SU-DHL-6 (cell line): ENCODE measurements around the gene LHPP.

Source experiments
- H2AFZ ChIP-seq: fragments of 200-600 bp; sonication (generic); 2 replicates; pipeline ENCODE4 v1.6.1; 2014; ENCODE audit warnings: low read depth, mild to moderate bottlenecking, moderate library complexity, mixed read lengths, antibody characterized with exemption, low read length; ENCODE audit not compliant: severe bottlenecking
- H3F3A ChIP-seq: fragments of 200-600 bp; shearing (Covaris generic); 2 replicates; pipeline ENCODE4 v1.6.0; 2016; ENCODE audit warnings: antibody characterized with exemption, mild to moderate bottlenecking; ENCODE audit not compliant: insufficient read depth
- H3K27ac ChIP-seq: fragments of 200-600 bp; sonication (generic); 2 replicates; pipeline ENCODE4 v1.5.1; 2016; ENCODE audit warnings: low read depth, mild to moderate bottlenecking, low read length, moderate library complexity, mixed read lengths
- H3K27me3 ChIP-seq: fragments of 200-600 bp; sonication (generic), shearing (Covaris generic); 2 replicates; pipeline ENCODE4 v1.6.0; 2014; ENCODE audit warnings: mild to moderate bottlenecking, low read length
- H3K36me3 ChIP-seq: fragments of 200-600 bp; sonication (generic); 2 replicates; pipeline ENCODE4 v1.6.1; 2014; ENCODE audit warnings: mild to moderate bottlenecking, low read length, mixed read lengths
- H3K4me2 ChIP-seq: fragments of 300-600, 200-600 bp; shearing (Covaris generic), sonication (generic); 2 replicates; pipeline ENCODE4 v1.6.0; 2014; ENCODE audit warnings: low read length, low read depth, mild to moderate bottlenecking; ENCODE audit not compliant: poor library complexity, severe bottlenecking
- H3K4me3 ChIP-seq: fragments of 200-600 bp; sonication (generic); 2 replicates; pipeline ENCODE4 v1.5.1; 2014; ENCODE audit warnings: antibody characterized with exemption, low read length, mild to moderate bottlenecking, mixed read lengths; ENCODE audit not compliant: insufficient read depth, poor library complexity, severe bottlenecking
- H3K79me2 ChIP-seq: fragments of 200-600 bp; sonication (generic); 2 replicates; pipeline ENCODE4 v1.6.1; 2014; ENCODE audit warnings: mild to moderate bottlenecking, low read length, moderate library complexity; ENCODE audit not compliant: insufficient read depth
- H3K9ac ChIP-seq: fragments of 200-600 bp; sonication (generic); 2 replicates; pipeline ENCODE4 v1.7.0; 2014; ENCODE audit warnings: mild to moderate bottlenecking, low read length
- H3K9me2 ChIP-seq: fragments of 200-600 bp; sonication (generic); replicated peaks from 2 replicates; pipeline ENCODE4 v1.6.1; 2014; ENCODE audit warnings: low read length; ENCODE audit not compliant: insufficient read depth
- H3K9me3 ChIP-seq: fragments of 200-600 bp; sonication (generic); 2 replicates; pipeline ENCODE4 v1.6.1; 2014; ENCODE audit warnings: low read length, mixed read lengths; ENCODE audit not compliant: insufficient read depth
- H4K20me1 ChIP-seq: fragments of 200-600 bp; sonication (generic); 2 replicates; pipeline ENCODE4 v1.6.1; 2014; ENCODE audit warnings: low read depth, mild to moderate bottlenecking, antibody characterized with exemption, low read length, moderate library complexity, mixed read lengths
- EZH2phosphoT487 ChIP-seq: fragments of 200-600 bp; sonication (generic), shearing (Covaris generic); conservative IDR thresholded peaks from 2 replicates; pipeline ENCODE4 v1.6.1; 2018; ENCODE audit warnings: mild to moderate bottlenecking, antibody characterized with exemption, low read length, moderate library complexity, mixed read lengths
- TF ChIP-seq, protein P1 (sequence below): fragments of 200-600 bp; sonication (generic); IDR thresholded peaks from one replicate; pipeline ENCODE4 v1.5.1; 2017; ENCODE audit warnings: antibody characterized with exemption, mild to moderate bottlenecking, low read length, moderate library complexity; ENCODE audit not compliant: insufficient read depth, poor library complexity, severe bottlenecking

The LHPP gene

DNA sequence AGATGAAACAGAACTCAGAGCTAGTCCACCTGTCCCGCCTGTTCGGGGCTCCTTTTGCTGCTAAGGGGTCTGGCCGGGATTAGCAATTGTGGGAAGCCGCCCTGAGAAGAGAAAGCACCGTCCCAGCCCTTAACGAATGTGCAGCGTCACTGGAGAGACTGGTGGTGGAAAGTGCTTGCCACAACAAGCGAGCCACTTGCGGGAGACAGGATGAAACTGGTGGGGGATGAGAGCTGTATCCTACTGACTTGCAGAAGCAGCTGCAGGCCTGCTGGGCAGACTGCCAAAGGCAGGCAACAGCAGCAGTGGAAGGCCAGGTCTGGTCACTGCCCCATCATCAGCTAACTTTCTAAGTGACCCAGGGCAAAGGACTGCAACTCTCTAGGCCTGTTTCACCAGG is 187.1 kb downstream of the LHPP start:
- no peak overlapping the region for H3K4me2 ChIP-seq
- H3F3A ChIP-seq, result 0 out of 2 replicates have a peak, but pooled peaks cover 4% of the 10 kb centered on the region
- no peak overlapping the region for H3K9ac ChIP-seq
- no peaks in the 10 kb centered on the region; the same call in 1 of the 2 replicates for H4K20me1 ChIP-seq
- no peak overlapping the region for H3K4me3 ChIP-seq
- H3K36me3 ChIP-seq, result no peaks in the 10 kb centered on the region
- H3K9me3 ChIP-seq, result no peaks in the 10 kb centered on the region
- no peaks in the 10 kb centered on the region for H3K9me2 ChIP-seq
- H3K27me3 ChIP-seq, result no peaks in the 10 kb centered on the region
- peaks cover 100% of the 10 kb centered on the region for H3K79me2 ChIP-seq
- no peak for TF ChIP-seq EZH2phosphoT487
- TF ChIP-seq, protein P1, sequence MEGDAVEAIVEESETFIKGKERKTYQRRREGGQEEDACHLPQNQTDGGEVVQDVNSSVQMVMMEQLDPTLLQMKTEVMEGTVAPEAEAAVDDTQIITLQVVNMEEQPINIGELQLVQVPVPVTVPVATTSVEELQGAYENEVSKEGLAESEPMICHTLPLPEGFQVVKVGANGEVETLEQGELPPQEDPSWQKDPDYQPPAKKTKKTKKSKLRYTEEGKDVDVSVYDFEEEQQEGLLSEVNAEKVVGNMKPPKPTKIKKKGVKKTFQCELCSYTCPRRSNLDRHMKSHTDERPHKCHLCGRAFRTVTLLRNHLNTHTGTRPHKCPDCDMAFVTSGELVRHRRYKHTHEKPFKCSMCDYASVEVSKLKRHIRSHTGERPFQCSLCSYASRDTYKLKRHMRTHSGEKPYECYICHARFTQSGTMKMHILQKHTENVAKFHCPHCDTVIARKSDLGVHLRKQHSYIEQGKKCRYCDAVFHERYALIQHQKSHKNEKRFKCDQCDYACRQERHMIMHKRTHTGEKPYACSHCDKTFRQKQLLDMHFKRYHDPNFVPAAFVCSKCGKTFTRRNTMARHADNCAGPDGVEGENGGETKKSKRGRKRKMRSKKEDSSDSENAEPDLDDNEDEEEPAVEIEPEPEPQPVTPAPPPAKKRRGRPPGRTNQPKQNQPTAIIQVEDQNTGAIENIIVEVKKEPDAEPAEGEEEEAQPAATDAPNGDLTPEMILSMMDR, result no peak
- H2AFZ ChIP-seq, result no peak overlapping the region
- peak overlapping the region; percentile 15; the same call in 1 of the 2 replicates for H3K27ac ChIP-seq

DNA sequence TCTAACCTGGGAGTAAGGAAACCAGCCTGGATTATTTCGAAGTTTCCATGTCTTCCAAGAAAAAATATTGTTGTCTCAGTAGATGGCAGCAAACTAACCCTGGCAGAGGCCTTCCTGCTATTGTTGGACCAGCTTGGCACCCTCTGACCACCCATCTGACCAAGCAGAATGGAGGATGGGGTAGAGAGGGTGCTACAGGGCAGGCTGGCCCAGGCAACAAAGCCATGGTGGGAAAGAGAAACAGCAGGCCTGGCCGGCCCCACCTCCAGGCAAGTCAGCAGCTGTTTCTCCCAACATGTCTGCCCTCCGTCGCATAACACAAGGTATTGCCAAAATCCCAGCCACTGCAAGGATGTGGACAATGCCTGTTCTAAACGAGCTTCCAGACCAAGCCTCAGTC is 187.6 kb downstream of the LHPP start:
- Histone ChIP-seq H3K9me2 (no peaks in the 10 kb centered on the region), H3K79me2 (peaks cover 100% of the 10 kb centered on the region), H4K20me1 (no peaks in the 10 kb centered on the region; the same call in 1 of the 2 replicates), H3K4me2 (no peak overlapping the region), H3K4me3 (no peak overlapping the region), H2AFZ (no peak overlapping the region), H3K27me3 (no peaks in the 10 kb centered on the region), H3K9ac (no peak overlapping the region), H3K9me3 (no peaks in the 10 kb centered on the region), H3K36me3 (no peaks in the 10 kb centered on the region), H3F3A (0 out of 2 replicates have a peak, but pooled peaks cover 4% of the 10 kb centered on the region), H3K27ac (no peak overlapping the region)
- no peak for TF ChIP-seq EZH2phosphoT487
- TF ChIP-seq, protein P1, result no peak

GRCh38 chr10:124650263-124650662 is 188.6 kb downstream of the LHPP start:
- H3K4me2 ChIP-seq, result no peak overlapping the region
- TF ChIP-seq, protein P1, result no peak
- no peak for TF ChIP-seq EZH2phosphoT487

More at GRCh38 chr10:124650263-124650662, 188.6 kb downstream of the LHPP start:
- no peaks in the 10 kb centered on the region for H3K27me3 ChIP-seq
- H3K9ac ChIP-seq, result no peak overlapping the region
- H4K20me1 ChIP-seq, result no peaks in the 10 kb centered on the region; the same call in 1 of the 2 replicates
- no peak overlapping the region for H2AFZ ChIP-seq
- 0 out of 2 replicates have a peak, but pooled peaks cover 4% of the 10 kb centered on the region for H3F3A ChIP-seq
- H3K27ac ChIP-seq, result no peak overlapping the region
- no peaks in the 10 kb centered on the region for H3K9me3 ChIP-seq
- H3K4me3 ChIP-seq, result no peak overlapping the region
- H3K79me2 ChIP-seq, result peaks cover 100% of the 10 kb centered on the region
- no peaks in the 10 kb centered on the region for H3K36me3 ChIP-seq
- H3K9me2 ChIP-seq, result no peaks in the 10 kb centered on the region
